Measurements from ENCODE around the gene MPZL1.
"Not testable (repeated sequence)": the region's sequence is repeated elsewhere in the genome, so short reads cannot be mapped to it uniquely, and the experiment has no call there.

- TF ChIP-seq ZKSCAN5 (CRISPR knock-in tag; IDR thresholded peaks at IDR 0.05); CTCF (CRISPR knock-in tag; IDR thresholded peaks at IDR 0.05); GTF2F1 (IDR thresholded peaks at IDR 0.05; ENCODE audit: low read length); SUZ12 (IDR thresholded peaks at IDR 0.05; ENCODE audit: low read depth, low read length); NFE2L2 (IDR thresholded peaks at IDR 0.05; ENCODE audit: low read length): not testable (repeated sequence)
- TF ChIP-seq, protein P1, sequence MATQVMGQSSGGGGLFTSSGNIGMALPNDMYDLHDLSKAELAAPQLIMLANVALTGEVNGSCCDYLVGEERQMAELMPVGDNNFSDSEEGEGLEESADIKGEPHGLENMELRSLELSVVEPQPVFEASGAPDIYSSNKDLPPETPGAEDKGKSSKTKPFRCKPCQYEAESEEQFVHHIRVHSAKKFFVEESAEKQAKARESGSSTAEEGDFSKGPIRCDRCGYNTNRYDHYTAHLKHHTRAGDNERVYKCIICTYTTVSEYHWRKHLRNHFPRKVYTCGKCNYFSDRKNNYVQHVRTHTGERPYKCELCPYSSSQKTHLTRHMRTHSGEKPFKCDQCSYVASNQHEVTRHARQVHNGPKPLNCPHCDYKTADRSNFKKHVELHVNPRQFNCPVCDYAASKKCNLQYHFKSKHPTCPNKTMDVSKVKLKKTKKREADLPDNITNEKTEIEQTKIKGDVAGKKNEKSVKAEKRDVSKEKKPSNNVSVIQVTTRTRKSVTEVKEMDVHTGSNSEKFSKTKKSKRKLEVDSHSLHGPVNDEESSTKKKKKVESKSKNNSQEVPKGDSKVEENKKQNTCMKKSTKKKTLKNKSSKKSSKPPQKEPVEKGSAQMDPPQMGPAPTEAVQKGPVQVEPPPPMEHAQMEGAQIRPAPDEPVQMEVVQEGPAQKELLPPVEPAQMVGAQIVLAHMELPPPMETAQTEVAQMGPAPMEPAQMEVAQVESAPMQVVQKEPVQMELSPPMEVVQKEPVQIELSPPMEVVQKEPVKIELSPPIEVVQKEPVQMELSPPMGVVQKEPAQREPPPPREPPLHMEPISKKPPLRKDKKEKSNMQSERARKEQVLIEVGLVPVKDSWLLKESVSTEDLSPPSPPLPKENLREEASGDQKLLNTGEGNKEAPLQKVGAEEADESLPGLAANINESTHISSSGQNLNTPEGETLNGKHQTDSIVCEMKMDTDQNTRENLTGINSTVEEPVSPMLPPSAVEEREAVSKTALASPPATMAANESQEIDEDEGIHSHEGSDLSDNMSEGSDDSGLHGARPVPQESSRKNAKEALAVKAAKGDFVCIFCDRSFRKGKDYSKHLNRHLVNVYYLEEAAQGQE (IDR thresholded peaks at IDR 0.05; ENCODE audit: borderline replicate concordance in 1 of 2, low read depth in 1 of 2, low read length in 2 of 2): not testable (repeated sequence)
These were observed 84.9 kb downstream of the MPZL1 start for GRCh38 chr1:167806676-167807075.
